SJSA1 (cell line): ENCODE measurements around the gene SUPT6H. TPM values are rescaled to one million over a fixed set of nuclear protein-coding genes. Genes with fewer than 3 reads are reported as not detected.
"Not testable (repeated sequence)": the region's sequence is repeated elsewhere in the genome, so short reads cannot be mapped to it uniquely, and the experiment has no call there.

Source experiments
- DNase-seq, 2 experiments: peaks; one replicate each; pipeline ENCODE4 v3.0.0-alpha.2; 2015 to 2020; ENCODE audit warnings: low spot score in 2 of 2, low read depth in 1 of 2
- H3K27ac ChIP-seq: fragments of 250-450 bp; sonication (Bioruptor Pico); 2 replicates; pipeline ENCODE4 v1.5.1; 2020; ENCODE audit warnings: mild to moderate bottlenecking, moderate library complexity
- H3K27me3 ChIP-seq: fragments of 250-450 bp; sonication (Bioruptor Pico); replicated peaks from 2 replicates; pipeline ENCODE4 v1.5.1; 2020; ENCODE audit warnings: mild to moderate bottlenecking, moderate library complexity
- H3K36me3 ChIP-seq: fragments of 250-450 bp; sonication (Bioruptor Pico); 2 replicates; pipeline ENCODE4 v1.5.1; 2020; ENCODE audit warnings: mild to moderate bottlenecking
- H3K4me1 ChIP-seq: fragments of 250-450 bp; sonication (Bioruptor Pico); replicated peaks from 2 replicates; pipeline ENCODE4 v1.6.1; 2021; ENCODE audit warnings: mild to moderate bottlenecking
- H3K4me3 ChIP-seq: fragments of 250-450 bp; sonication (Bioruptor Pico); 2 replicates; pipeline ENCODE4 v1.5.1; 2020; ENCODE audit warnings: mild to moderate bottlenecking
- H3K9me3 ChIP-seq: fragments of 250-450 bp; sonication (Bioruptor Pico); replicated peaks from 2 replicates; pipeline ENCODE4 v1.5.1; 2020; ENCODE audit warnings: mild to moderate bottlenecking
- total RNA-seq: library from RNA; depleted of rRNA; stranded (reverse); fragments of >200 nt; shearing (Covaris generic); gene quantifications from 2 replicates; pipeline ENCODE4 v1.2.3, GENCODE V29; 2014

SUPT6H gene
- total RNA-seq, 1 experiment from 2014 or later = 39.3 TPM

DNA sequence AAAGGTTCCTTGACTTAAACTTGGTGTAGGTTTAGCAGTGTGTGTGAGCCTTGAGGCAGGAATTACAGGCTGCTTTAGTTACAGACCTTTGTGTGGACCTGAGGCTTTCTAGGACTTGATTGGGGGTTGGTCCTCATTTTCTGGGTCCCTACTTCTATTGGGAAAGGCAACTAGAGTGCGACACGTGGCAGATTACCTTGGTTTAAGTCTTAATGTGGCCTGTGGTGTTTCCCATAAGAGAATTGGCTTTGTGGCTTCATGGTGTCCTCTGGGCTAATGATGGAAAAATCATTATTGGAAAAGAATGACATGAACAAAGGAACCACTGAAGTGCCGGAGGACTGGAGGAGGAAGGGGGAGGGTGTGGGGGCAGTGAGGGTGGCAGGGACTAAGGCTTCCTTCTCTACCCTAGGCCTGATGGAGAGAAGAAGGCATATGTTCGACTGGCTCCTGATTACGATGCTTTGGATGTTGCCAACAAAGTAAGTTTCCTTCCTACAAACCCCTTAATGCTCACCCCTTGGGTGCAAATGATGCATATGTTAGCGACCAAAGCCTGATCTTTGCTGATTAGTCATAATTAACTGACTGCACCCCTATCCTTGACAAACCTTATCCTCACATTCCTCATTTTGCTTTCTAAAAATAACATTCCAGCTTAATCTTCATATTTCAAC is 61.3 kb downstream of the SUPT6H start:
- no peak for DNase-seq
- Histone ChIP-seq H3K36me3 (peaks cover 59% of the 10 kb centered on the region), H3K4me3 (no peak overlapping the region), H3K9me3 (no peaks in the 10 kb centered on the region), H3K27me3 (no peaks in the 10 kb centered on the region), H3K4me1 (peaks cover 57% of the 10 kb centered on the region), H3K27ac (no peak overlapping the region)

DNA sequence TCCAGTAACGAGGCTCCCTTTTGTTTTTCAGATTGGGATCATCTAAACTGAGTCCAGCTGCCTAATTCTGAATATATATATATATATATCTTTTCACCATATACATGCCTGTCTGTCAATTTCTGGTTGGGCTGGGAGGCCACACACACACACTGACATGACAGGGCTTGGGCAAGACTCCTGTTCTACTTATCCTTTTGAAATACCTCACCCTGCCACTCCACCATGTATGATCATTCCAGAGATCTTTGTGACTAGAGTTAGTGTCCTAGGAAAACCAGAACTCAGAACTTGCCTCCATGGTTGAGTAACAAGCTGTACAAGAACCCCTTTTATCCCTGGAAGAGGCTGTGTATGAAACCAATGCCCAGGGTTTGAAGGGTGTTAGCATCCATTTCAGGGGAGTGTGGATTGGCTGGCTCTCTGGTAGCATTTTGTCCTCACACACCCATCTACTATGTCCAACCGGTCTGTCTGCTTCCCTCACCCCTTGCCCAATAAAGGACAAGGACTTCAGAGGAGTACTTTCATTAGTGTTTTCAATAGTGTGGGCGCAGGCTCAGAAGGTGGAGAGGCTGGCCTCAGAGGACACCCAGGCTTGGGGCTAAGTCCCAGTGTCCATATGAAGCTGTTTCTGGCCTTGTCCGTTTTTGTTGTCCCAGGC is 62.0 kb downstream of the SUPT6H start:
- not testable (repeated sequence) for DNase-seq, H3K27ac ChIP-seq, H3K9me3 ChIP-seq, H3K4me3 ChIP-seq, H3K27me3 ChIP-seq
- peaks cover 59% of the 10 kb centered on the region for H3K36me3 ChIP-seq
- H3K4me1 ChIP-seq = peaks cover 53% of the 10 kb centered on the region

DNA sequence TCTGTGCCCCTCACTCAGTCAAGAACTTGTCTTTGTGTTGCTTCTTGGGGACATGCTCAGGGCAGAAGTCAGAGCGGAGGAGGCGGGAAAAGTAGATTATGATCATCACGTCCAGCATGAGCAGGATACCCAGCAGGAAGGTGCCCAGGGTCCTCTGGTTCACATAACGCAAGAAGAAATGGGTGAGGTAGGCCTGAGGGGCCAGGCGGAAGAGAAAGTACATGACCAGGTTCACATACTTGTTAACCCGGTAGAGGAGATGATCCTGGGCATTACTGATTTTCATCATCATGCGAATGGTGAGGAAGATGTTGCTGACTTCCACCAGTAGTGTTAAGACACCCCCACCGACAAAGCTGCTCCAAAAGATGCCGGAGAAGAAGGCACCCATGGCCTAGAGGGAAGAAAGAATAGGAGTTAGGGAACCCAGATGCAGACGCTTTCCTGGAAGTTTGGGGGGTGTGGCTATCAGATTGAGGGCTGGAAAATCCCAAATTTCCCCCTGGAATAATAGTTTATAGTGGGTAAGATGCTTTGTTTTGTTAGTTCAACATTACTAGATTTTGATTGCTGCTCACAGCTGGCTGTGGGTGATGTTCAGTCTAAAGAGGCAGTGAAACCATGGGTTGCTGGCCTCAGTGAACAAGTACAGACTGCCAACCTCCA is 62.6 kb downstream of the SUPT6H start:
- H3K4me1 ChIP-seq = peaks cover 52% of the 10 kb centered on the region
- no peak overlapping the region for H3K27ac ChIP-seq
- no peak overlapping the region for H3K4me3 ChIP-seq
- H3K9me3 ChIP-seq = no peaks in the 10 kb centered on the region
- no peak for DNase-seq
- peaks cover 59% of the 10 kb centered on the region for H3K36me3 ChIP-seq
- H3K27me3 ChIP-seq = no peaks in the 10 kb centered on the region

DNA sequence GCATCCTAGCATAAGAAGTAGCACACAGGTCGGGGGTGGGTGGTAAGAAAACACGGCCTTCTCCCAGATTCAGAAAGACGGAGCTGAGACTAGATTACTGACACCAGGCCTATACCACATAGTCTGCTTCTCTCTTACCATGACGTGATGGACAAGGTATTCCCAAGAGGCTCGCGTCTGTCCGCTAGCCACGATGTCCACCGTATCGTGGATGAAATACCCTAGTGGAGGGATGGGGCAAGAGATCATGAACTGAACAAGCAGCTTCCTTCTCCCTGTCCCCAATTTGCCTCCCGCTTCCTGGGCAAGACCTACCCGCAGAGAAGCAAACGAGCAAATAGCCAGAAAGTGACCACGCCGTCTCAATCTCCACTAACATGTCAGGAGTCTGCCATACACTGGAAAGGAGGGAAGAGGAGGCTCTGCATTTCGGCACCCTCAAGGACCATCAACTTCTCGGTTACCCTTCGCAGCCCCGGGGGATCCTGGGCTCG is 63.2 kb downstream of the SUPT6H start:
- Histone ChIP-seq H3K27me3 (no peaks in the 10 kb centered on the region), H3K27ac (no peak overlapping the region), H3K4me3 (peak overlapping the region; percentile 59), H3K4me1 (peaks cover 52% of the 10 kb centered on the region), H3K9me3 (no peaks in the 10 kb centered on the region), H3K36me3 (peaks cover 55% of the 10 kb centered on the region)
- DNase-seq = peak in 1 of 2 experiments; percentile 46

DNA sequence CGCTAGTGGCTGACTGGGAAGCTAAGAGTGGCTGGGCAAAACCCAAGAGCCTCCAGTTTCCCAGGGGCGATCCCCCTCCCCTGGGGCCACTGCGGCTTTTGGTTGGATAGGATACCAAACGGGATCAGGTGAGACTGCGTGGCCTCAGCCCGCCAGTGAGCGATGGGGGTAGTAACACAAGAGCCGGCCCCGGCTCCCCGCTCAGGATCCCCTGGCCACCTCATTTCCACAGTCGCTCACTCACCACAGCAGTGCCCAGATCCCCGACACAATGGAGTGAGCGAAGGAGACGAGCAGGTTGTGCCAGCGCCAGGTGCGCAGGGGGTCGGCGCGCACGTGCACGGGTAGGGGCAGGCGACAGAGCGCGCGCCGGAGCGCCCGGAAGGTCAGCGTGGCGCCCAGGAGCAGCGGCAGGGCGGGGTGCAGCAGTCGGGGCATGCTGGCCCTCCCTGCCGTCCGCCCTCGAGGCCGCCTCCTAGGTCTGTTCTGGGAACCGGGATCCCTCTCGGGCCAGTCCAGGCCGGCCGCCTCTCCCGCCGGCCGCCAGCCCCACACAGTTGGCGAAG is 63.7 kb downstream of the SUPT6H start:
- H3K4me3 ChIP-seq = peak overlapping the region; percentile 59
- no peaks in the 10 kb centered on the region for H3K9me3 ChIP-seq
- H3K27ac ChIP-seq = peak overlapping the region; percentile 24; the same call in 1 of the 2 replicates
- H3K36me3 ChIP-seq = peaks cover 50% of the 10 kb centered on the region
- H3K27me3 ChIP-seq = no peaks in the 10 kb centered on the region
- peaks cover 52% of the 10 kb centered on the region for H3K4me1 ChIP-seq
- peak; percentile 85 to 88 for DNase-seq

DNA sequence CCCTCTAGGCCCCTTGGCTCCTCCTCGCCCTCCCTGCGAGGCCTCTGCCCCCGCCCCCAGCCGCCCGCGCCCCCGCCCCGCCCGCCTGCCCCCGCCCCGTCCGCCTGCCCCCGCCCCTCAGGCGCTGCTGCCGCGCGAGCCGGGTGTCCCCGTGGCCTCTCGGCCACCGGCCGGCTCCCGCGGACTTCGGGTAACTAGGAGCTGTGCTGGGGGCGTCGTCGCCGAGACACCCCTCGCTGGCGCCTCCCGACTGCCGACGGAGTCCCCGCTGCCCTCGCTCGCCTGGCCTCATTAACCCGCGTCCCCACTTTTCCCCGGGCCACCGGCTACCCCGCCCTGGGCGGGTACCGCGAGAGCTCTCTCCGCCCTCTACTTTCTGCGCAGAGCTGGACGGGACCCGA is 64.2 kb downstream of the SUPT6H start, which contains the start of gene TLCD1:
Gene TLCD1, minus strand, starts transcription at position 8 of the 401 bp plus-strand sequence. CDS start 136 bp downstream, outside the sequence.
- Histone ChIP-seq H3K4me1 (peaks cover 52% of the 10 kb centered on the region), H3K27ac (peak within 1 kb of the TSS; percentile 24; the same call in 1 of the 2 replicates), H3K4me3 (peak within 1 kb of the TSS; percentile 59), H3K27me3 (no peaks in the 10 kb centered on the region), H3K9me3 (no peaks in the 10 kb centered on the region), H3K36me3 (peaks cover 45% of the 10 kb centered on the region)
- peak; percentile 73 to 91 for DNase-seq

DNA sequence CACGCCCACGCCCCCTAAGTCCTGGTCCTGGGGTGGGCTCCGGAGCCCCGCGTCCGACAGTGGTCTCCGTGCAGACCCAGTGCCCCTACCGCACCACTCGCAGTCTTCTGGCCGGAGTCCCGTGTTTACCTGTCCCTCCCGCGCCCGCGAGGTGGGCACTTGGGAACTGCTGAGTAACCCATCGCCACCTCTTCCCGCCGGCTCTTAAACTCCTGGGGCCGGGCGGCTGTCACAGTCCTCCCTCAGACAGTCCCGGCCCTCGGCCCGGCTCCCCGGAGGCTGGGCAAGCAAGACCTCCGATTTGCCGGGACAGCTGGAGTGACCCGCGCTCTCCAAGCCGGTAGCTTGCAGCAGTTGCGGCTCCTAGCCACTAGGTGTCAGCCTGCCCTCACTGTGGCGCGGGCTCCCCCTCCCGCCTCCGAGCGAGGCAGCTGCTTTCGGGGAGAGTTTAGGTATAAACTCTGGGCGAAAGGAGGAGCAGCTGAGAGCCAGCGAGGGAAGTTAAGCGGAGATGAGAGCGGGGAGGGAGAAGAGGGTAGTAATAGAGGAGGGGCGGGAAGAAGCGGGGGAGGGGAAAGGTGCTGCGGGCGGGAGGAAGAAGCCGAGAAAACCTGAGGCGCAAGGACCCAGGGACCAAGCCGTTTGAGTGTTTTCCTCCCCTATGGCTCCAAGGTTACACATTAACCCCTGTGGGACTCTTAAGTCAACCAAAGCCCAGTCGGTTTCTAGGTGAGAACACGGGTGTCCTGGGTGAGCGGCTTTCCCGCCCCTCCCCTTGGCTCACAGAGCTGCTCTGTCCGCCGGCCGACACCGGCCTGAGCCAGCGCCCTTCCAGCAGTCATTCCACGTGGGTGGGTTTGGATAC is 64.9 kb downstream of the SUPT6H start:
- peak overlapping the region; percentile 59 for H3K4me3 ChIP-seq
- H3K27ac ChIP-seq = no peak overlapping the region
- peaks cover 46% of the 10 kb centered on the region for H3K4me1 ChIP-seq
- peak; percentile 93 to 97 for DNase-seq
- peaks cover 39% of the 10 kb centered on the region for H3K36me3 ChIP-seq
- no peaks in the 10 kb centered on the region for H3K9me3 ChIP-seq
- no peaks in the 10 kb centered on the region for H3K27me3 ChIP-seq

DNA sequence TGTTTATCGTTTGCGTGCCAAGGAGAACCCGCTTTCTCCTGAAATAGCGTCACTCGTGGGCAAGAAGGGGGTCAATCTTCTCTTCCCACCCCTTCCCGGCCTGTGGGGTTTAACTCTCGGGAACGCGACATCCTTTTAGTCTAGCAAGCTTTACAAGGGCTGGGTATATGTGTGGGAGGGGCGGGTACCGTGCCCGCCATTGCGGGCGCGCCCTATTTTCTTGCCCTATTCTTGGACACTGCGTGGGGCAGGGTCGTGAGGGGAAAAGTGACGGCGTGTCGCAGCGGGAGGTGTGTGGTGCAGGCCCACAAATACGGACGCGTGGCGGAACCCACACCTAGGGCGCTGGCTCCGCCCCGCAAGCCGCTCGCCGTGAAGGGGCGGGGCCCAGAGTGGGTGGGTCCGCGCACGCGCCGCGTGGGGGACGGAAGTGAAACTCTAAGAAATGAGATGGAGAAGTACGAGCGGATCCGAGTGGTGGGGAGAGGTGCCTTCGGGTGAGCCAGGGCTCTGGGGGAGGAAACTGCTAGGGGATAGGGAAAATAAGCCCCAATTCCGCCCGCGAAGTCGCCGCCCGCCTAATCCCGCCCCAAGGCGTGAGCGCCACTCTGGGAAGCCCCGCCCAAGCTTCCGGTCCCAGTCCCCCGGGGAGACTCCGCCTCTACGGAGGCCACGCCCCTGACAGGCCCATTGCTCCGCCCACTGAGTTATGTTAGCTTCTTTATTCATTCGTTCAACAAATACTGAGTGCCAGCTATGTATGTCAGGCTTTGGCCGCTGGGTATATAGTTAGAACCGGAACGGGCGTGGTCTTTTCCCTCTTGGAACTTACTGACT is 66.6 kb downstream of the SUPT6H start, which contains the start of gene NEK8:
Gene NEK8, plus strand, starts transcription at position 425 of the 837 bp plus-strand sequence. Its CDS starts 26 bp downstream, at position 451.
- H3K9me3 ChIP-seq = no peaks in the 10 kb centered on the region
- peak within 1 kb of the TSS; percentile 87 for H3K27ac ChIP-seq
- peaks cover 21% of the 10 kb centered on the region for H3K36me3 ChIP-seq
- H3K4me1 ChIP-seq = peaks cover 46% of the 10 kb centered on the region
- no peaks in the 10 kb centered on the region for H3K27me3 ChIP-seq
- peak; percentile 95 to 96 for DNase-seq
- H3K4me3 ChIP-seq = peak within 1 kb of the TSS; percentile 59

DNA sequence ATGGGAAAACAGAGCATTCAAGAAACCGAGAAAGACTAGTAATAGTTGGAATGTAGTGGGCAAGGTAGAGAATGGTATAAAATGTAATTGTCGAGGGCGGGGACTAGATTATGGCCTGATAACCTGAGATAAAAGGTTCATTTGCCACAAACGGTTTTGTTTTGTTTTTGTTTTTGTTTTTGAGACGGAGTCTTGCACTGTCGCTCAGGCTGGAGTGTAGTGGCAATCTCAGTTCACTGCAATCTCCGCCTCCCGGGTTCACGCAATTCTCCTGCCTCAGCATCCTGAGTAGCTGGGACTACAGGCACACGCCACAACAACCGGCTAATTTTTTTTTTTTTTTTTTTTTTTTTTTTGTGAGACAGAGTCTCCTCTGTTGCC is 67.9 kb downstream of the SUPT6H start:
- DNase-seq = no peak
- H3K4me3 ChIP-seq = no peak overlapping the region
- H3K9me3 ChIP-seq = no peaks in the 10 kb centered on the region
- peaks cover 42% of the 10 kb centered on the region for H3K4me1 ChIP-seq
- H3K36me3 ChIP-seq = peaks cover 10% of the 10 kb centered on the region
- H3K27ac ChIP-seq = no peak overlapping the region
- no peaks in the 10 kb centered on the region for H3K27me3 ChIP-seq

DNA sequence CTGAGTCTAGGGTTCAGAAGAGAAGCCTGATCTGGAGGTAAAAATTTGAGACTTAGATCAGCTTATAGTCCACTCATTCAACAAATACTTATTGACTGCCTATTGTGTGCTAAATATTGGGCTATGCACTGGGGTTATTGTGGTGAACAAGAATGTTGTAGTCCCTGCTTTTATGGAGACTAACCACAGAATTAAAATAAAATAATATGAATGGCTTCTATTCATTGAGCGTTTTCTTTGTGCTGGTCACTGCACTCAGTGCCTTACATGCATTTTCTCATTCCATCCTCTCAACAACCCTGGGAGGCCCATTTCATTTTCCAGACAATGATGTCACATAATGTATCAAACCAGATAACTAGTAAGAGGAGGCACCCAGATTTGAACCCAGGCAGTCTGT is 71.3 kb downstream of the SUPT6H start:
- Histone ChIP-seq H3K4me3 (no peak overlapping the region), H3K9me3 (no peaks in the 10 kb centered on the region), H3K27ac (0 out of 2 replicates have a peak overlapping the region, but pooled peaks have one; percentile 6), H3K4me1 (peaks cover 14% of the 10 kb centered on the region), H3K27me3 (no peaks in the 10 kb centered on the region), H3K36me3 (no peaks in the 10 kb centered on the region)
- no peak for DNase-seq

DNA sequence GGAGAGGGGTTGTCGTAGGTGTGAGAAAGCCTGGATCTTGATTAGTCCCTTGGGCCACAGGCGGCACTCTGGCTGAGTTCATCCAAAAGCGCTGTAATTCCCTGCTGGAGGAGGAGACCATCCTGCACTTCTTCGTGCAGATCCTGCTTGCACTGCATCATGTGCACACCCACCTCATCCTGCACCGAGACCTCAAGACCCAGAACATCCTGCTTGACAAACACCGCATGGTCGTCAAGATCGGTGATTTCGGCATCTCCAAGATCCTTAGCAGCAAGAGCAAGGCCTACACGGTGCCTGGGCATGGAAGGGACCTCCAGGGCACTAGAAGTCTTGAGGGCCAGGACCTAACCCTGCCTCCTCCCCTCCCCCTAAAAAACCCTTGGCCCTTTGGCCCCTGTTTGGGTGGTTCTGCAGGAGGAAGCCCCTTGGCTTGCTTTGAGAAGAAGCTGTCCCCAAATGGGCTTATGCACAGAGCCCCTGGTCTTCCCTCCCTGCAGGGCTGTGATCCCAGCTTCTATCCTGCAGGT is 72.8 kb downstream of the SUPT6H start:
- H3K4me3 ChIP-seq = no peak overlapping the region
- DNase-seq = no peak
- peaks cover 9% of the 10 kb centered on the region for H3K4me1 ChIP-seq
- no peaks in the 10 kb centered on the region for H3K9me3 ChIP-seq
- no peak overlapping the region for H3K27ac ChIP-seq
- H3K36me3 ChIP-seq = no peaks in the 10 kb centered on the region
- no peaks in the 10 kb centered on the region for H3K27me3 ChIP-seq

DNA sequence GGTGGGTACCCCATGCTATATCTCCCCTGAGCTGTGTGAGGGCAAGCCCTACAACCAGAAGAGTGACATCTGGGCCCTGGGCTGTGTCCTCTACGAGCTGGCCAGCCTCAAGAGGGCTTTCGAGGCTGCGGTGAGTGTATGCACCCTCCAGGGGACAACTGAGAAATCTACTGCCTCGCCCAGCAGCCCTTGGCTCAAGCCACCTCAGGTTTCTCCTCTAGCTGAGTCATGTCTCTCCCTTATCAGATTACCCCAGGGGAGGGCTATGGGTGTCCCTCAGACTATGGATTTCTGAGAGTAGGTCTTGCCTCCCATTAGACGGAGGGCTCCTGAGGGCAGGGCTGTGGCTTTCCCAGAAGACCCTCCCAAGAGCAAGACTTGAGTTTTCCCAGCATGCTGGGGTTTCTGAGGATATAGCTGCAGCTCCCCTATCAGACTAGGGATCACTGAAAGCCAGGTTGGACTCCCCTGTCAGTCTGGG is 73.3 kb downstream of the SUPT6H start:
- Histone ChIP-seq H3K27me3 (no peaks in the 10 kb centered on the region), H3K36me3 (no peaks in the 10 kb centered on the region), H3K4me3 (no peak overlapping the region), H3K27ac (no peak overlapping the region), H3K4me1 (peaks cover 9% of the 10 kb centered on the region), H3K9me3 (no peaks in the 10 kb centered on the region)
- DNase-seq = no peak
